Hepatocyte (in vitro differentiated cells): ENCODE results near the gene AHSP. TPM values are rescaled to one million over a fixed set of nuclear protein-coding genes. Genes with fewer than 3 reads are reported as not detected.
A peak's percentile ranks its signal among the peaks of the same experiment; 100 is the strongest.
"Not testable (repeated sequence)": the region's sequence is repeated elsewhere in the genome, so short reads cannot be mapped to it uniquely, and the experiment has no call there.

Experiments
- DNase-seq: peaks from one replicate; pipeline ENCODE4 v3.0.0-alpha.2; 2016; ENCODE audit warnings: low spot score
- H2AFZ ChIP-seq: fragments of 200-600 bp; sonication (generic); 2 replicates; pipeline ENCODE4 v1.6.0; 2016; ENCODE audit warnings: antibody characterized with exemption, mild to moderate bottlenecking
- H3K27ac ChIP-seq: fragments of 200-600 bp; sonication (generic); 2 replicates; pipeline ENCODE4 v1.5.1; 2016; ENCODE audit warnings: mild to moderate bottlenecking
- H3K27me3 ChIP-seq: fragments of 200-600 bp; sonication (generic); 2 replicates; pipeline ENCODE4 v1.6.1; 2016
- H3K36me3 ChIP-seq: fragments of 200-600 bp; sonication (generic); replicated peaks from 2 replicates; pipeline ENCODE4 v1.5.1; 2016; ENCODE audit warnings: low read depth; ENCODE audit not compliant: insufficient read depth
- H3K4me1 ChIP-seq: fragments of 200-600 bp; sonication (generic); 2 replicates; pipeline ENCODE4 v1.5.1; 2016; ENCODE audit warnings: mild to moderate bottlenecking, moderate library complexity; ENCODE audit not compliant: insufficient read depth
- H3K4me2 ChIP-seq: fragments of 200-600 bp; sonication (generic); 2 replicates; pipeline ENCODE4 v1.6.0; 2016
- H3K4me3 ChIP-seq: fragments of 200-600 bp; sonication (generic); 2 replicates; pipeline ENCODE4 v1.5.1; 2016; ENCODE audit warnings: mild to moderate bottlenecking
- H3K79me2 ChIP-seq: fragments of 200-600 bp; sonication (generic); 2 replicates; pipeline ENCODE4 v1.6.0; 2017; ENCODE audit warnings: mild to moderate bottlenecking
- H3K9me2 ChIP-seq: fragments of 200-600 bp; sonication (generic); replicated peaks from 2 replicates; pipeline ENCODE4 v1.6.0; 2017; ENCODE audit warnings: mild to moderate bottlenecking; ENCODE audit not compliant: insufficient read depth
- H3K9me3 ChIP-seq: fragments of 200-600 bp; sonication (generic); 2 replicates; pipeline ENCODE4 v1.5.1; 2016; ENCODE audit warnings: low read depth, mild to moderate bottlenecking
- H4K20me1 ChIP-seq: fragments of 200-600 bp; sonication (generic); 2 replicates; pipeline ENCODE4 v1.6.0; 2016; ENCODE audit warnings: mild to moderate bottlenecking; ENCODE audit not compliant: insufficient read depth, poor library complexity, severe bottlenecking
- CTCF ChIP-seq: fragments of 200-600 bp; sonication (generic); IDR thresholded peaks from 2 replicates; pipeline ENCODE4 v1.5.1; 2016; ENCODE audit warnings: antibody characterized with exemption, mild to moderate bottlenecking; ENCODE audit not compliant: poor library complexity
- EZH2 ChIP-seq: fragments of 200-600 bp; sonication (generic); IDR thresholded peaks from 2 replicates; pipeline ENCODE4 v1.6.1; 2016; ENCODE audit warnings: antibody characterized with exemption, mild to moderate bottlenecking, borderline replicate concordance
- EZH2phosphoT487 ChIP-seq: fragments of 200-600 bp; sonication (generic); IDR thresholded peaks from one replicate; pipeline ENCODE4 v1.6.1; 2018; ENCODE audit warnings: antibody characterized with exemption, mild to moderate bottlenecking, low read depth, moderate library complexity; ENCODE audit not compliant: unreplicated experiment, severe bottlenecking
- WGBS: methylation state at CpG from one replicate; pipeline ENCODE4 v1.1.6; 2016; ENCODE audit warnings: low lambda C conversion rate; ENCODE audit errors: missing lambda C conversion rate; 5-methylcytosine and 5-hydroxymethylcytosine counted together
- polyA plus RNA-seq: library from polyadenylated mRNA; unstranded; fragments of >200 nt; fragmentation: Nextera tagmentation; extraction: Ambion mirVana; gene quantifications from 2 replicates; pipeline ENCODE4 v1.2.1, GENCODE V29; 2016
- total RNA-seq: library from RNA; depleted of rRNA; stranded (reverse); fragments of >200 nt; gene quantifications from 2 replicates; pipeline ENCODE4 v1.2.3, GENCODE V29; 2014

AHSP gene
- total and polyA plus RNA-seq, 2 experiments from 2014 or later: not detected

GRCh38 chr16:31480851-31481536, 46.7 kb upstream of the AHSP start:
- TF ChIP-seq EZH2 (no peak), EZH2phosphoT487 (no peak), CTCF (no peak)
- Histone ChIP-seq H3K27ac (no peak overlapping the region), H3K4me2 (no peak overlapping the region), H3K4me3 (no peak overlapping the region), H3K27me3 (no peaks in the 10 kb centered on the region), H4K20me1 (no peaks in the 10 kb centered on the region), H2AFZ (no peak overlapping the region), H3K36me3 (no peaks in the 10 kb centered on the region), H3K4me1 (peaks cover 16% of the 10 kb centered on the region), H3K9me2 (no peaks in the 10 kb centered on the region), H3K9me3 (no peaks in the 10 kb centered on the region), H3K79me2 (no peaks in the 10 kb centered on the region)
- DNase-seq: no peak
- WGBS: 69% methylated on average over 7 of the region's 7 CpGs

- Histone ChIP-seq H3K27me3 (no peaks in the 10 kb centered on the region), H2AFZ (no peak within 1 kb of the TSS), H3K36me3 (no peaks in the 10 kb centered on the region), H3K4me3 (no peak within 1 kb of the TSS), H4K20me1 (no peaks in the 10 kb centered on the region), H3K79me2 (no peaks in the 10 kb centered on the region), H3K9me3 (no peaks in the 10 kb centered on the region), H3K4me2 (no peak within 1 kb of the TSS), H3K27ac (peak within 1 kb of the TSS; percentile 77), H3K4me1 (peaks cover 18% of the 10 kb centered on the region), H3K9me2 (no peaks in the 10 kb centered on the region)
- DNase-seq: no peak
- TF ChIP-seq CTCF (no peak), EZH2 (no peak), EZH2phosphoT487 (no peak)
- 93% methylated on average over 4 of the region's 4 CpGs for WGBS
Measured at GRCh38 chr16:31483081-31483480, 44.6 kb upstream of the AHSP start, which contains the start of gene SLC5A2. TSS of gene SLC5A2 (plus strand) at chr16:31483123. CDS start at chr16:31483137, 14 bp downstream.

- H2AFZ ChIP-seq, H4K20me1 ChIP-seq, H3K4me3 ChIP-seq, H3K36me3 ChIP-seq, H3K79me2 ChIP-seq, H3K9me2 ChIP-seq, H3K9me3 ChIP-seq, H3K27me3 ChIP-seq, DNase-seq: not testable (repeated sequence)
- Histone ChIP-seq H3K4me1 (peaks cover 25% of the 10 kb centered on the region), H3K27ac (peak overlapping the region; percentile 77), H3K4me2 (peak overlapping the region; percentile 58)
- WGBS: 79% methylated on average over 4 of the region's 4 CpGs
Measured at GRCh38 chr16:31484048-31484447, 43.7 kb upstream of the AHSP start.

GRCh38 chr16:31484491-31485171, 43.1 kb upstream of the AHSP start:
- peaks cover 25% of the 10 kb centered on the region for H3K4me1 ChIP-seq
- peak overlapping the region; percentile 58 for H3K4me2 ChIP-seq
- H3K9me2 ChIP-seq: no peaks in the 10 kb centered on the region
- no peak overlapping the region for H2AFZ ChIP-seq
- no peaks in the 10 kb centered on the region for H3K9me3 ChIP-seq
- no peaks in the 10 kb centered on the region for H4K20me1 ChIP-seq
- WGBS: 28% methylated on average over 13 of the region's 14 CpGs
- no peaks in the 10 kb centered on the region for H3K79me2 ChIP-seq
- no peak overlapping the region for H3K4me3 ChIP-seq
- no peaks in the 10 kb centered on the region for H3K27me3 ChIP-seq
- DNase-seq: peak; percentile 82
- no peak for TF ChIP-seq CTCF
- no peak for TF ChIP-seq EZH2
- TF ChIP-seq EZH2phosphoT487: no peak
- H3K27ac ChIP-seq: peak overlapping the region; percentile 77
- no peaks in the 10 kb centered on the region for H3K36me3 ChIP-seq
